Endothelial cell of hepatic sinusoid (primary cell): ENCODE results near the gene CDHR1.

Experiments
- in situ Hi-C: cut with HindIII; loops from 2 replicates; pipeline ENCODE4 v1.10.0; 2017; ENCODE audit warnings: low sequenced_read_pairs

The CDHR1 gene

DNA sequence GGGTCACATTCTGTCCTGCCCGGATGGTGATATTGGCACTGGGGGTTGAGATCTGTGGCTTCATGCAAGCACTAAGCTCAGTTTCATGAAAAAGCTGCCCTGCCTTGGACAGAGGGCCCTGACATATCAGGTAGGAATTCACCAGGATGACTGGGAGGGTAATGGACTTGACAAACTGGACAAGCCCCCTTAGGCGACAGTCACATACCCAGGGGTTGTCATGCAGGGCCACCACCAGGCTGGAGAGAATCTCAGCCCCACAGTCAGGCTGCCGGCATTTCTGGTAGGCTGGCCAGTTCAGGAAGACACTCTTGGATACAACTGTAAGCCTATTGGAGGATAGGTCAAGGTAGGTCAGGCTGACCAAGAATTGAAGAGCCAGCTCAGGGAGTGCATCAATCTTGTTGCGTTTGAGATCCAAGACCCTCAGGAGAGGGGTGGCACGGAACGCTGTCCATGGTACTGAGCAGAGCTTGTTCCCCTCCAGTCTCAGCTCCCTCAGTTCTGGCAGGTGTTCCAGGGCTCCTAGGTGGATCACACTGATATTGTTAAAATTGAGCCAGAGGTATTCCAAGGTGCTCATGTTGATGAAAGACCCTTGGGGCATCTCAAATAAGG, 30.2 kb downstream of the CDHR1 start:
- in situ Hi-C loops = no loop called here

DNA sequence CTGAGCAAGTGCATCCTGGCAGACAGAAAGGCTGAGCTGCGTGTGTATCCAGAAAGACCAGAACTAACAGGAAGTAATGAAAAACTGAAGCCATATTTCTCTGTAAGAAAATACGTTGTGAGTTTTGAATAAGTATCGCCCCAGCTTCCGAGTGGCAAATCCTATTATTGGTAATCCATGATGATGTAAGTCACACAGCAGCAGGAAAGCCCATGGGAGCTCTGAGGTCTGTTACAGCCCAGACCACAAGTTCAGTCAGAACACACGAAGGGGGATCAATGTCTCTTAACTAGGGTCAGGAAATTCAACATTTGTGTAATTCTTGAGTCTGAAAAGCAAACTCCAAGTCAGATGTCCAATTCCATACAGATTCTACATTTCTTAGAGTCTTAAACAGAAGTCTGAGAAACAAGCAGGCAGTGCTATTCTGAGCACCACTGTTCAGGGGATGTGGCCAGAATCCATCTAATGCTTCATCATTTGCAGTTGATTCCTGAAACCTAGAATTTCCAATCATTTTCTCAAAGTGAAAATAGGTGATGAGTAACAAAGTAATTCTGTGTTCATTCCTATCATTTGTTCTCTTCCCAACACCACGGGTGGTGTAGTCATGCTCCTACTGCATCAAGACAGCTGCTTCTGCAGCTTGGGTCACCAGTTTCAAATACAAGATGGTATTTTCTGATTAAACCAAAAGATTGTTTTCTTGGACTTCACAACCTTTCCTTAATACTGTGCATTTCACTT, 31.3 kb downstream of the CDHR1 start, which contains the start of gene LRIT2:
Gene LRIT2 (minus strand): TSS at position 118 of the 747 bp plus-strand sequence. CDS start 24 bp downstream, at position 94.
- in situ Hi-C loops = no loop called here

DNA sequence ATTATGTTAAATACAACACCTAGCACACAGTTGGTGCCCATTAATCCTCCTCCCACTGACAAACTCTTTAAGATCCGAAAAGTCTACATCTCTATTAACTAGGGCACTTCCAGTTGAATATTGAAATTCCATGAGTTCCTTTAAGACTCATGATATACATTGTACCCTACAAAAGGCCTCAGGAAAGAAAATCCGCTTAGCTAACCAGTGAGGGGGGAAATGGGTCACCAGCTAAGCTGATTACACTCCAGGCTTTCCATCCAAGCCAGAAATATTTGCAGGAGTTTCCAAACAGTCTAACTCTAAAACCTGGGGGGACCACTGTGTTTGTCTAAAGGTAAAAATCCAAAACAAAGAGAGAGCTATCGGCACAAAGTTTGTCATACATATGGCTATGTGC, 32.3 kb downstream of the CDHR1 start:
- in situ Hi-C loops = no loop called here

DNA sequence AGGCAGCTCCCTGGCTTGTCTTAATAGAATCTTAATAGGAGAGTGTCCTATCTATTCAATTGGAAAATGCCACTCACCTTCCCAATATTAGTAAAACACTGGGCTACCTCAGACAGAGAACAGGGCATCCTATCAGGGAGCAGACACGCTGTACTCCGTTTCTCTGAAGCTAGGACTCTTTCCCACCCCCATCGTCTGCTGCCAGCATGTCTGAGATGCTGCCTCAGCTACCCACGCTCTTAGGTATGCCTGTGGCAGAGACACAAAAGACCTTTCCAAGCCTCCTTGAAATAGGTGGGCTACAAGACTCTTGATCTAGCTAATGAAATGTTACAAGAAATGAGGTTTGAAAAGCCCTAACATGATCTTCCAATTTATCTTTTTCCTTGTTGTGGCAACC, 33.5 kb downstream of the CDHR1 start:
- in situ Hi-C loops = no loop called here

DNA sequence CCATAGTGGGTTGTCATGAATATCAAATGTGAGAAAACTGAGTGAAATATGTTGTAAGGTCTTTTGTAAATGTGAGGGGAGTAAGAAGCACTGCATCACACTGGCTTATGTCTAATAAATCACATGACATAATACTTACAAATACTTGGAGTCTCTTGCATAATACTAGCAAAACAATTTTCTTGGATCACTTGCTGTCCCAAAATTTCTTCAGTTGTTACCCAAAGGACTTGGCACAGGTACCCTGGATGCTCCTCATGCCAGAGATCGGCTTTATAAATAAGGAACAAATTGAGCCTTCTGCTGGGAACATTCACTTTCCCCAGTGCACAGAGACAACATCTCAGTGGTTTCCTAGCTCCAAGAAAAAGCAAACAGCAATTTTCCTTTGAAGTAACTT, 36.0 kb downstream of the CDHR1 start:
- in situ Hi-C loops = no loop called here

DNA sequence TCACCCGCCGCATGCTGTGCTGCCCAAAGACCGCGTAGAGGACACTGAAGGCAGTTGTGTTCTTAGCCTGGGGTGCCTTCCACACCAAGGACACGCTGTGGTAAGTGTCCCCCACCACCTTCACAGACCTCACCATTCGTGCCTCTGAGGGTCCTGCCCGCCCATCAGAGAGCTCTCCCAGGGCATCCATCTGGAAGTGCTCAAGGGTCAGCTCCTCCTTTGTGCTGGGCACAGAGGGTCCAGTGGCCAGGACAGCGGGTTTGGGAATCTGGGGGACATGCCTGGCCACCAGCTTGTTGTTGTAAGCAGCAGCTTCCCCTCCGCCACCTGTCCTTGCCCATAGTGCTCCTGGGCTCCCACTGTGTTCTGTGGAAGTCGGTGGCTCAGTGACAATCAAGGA, 38.0 kb downstream of the CDHR1 start:
- in situ Hi-C loops = no loop called here

DNA sequence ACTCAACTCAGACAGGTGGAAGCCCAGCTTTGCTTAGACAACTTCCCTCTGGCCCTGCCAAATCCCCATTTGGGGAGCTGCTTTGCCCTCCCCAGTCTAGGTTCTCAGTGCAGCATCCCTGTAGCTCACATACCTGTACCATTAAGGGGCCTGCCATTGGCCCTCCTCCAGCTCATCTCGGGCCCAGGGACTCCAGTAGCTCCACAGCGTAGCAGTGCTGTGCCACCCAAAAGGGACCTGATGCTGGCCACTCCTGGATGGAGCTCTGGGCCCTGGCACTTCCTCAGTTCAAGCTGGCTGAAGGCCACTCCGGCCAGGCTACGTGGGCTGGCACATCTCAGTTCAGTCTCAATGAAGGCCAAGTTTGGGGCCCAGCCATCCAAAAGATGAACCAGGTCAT, 39.6 kb downstream of the CDHR1 start:
- in situ Hi-C loops = no loop called here

DNA sequence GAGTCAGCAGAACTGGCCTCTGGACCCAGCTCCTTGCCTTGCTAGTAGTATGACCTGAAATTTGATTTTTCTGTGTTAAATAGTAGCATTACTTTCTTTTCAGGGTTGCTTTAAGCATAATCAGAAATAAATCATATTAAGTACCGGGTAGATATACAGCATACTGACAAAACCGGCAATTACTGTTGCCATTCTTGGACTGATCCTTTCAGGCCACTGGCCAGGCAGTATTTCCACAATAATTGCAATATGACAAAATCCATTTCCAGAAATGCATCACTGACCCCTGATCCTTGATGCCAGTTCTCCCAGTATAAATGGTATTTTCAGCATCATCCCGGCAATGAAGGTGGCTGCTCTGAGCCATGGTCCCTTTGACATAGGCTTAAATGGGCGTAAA, 40.1 kb downstream of the CDHR1 start:
- in situ Hi-C loops = no loop called here

DNA sequence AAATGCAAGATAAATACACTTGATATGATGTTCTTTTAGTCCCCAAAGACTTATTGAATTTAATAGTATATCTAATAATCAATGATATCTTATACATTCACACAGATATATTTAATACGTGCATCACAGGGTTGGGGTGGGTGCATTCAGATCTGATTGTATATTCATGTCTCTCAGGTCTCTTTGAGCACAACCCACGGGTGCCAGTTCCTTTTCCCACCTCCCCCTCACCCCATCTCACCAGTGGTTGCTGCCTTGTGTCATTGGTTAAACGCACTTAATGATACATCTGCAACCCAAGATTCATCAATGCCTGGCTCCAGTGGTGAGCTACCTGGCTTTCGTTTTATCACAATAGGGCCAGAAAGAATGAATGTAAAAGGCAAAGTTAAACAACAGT, 40.8 kb downstream of the CDHR1 start:
- in situ Hi-C loops = no loop called here

DNA sequence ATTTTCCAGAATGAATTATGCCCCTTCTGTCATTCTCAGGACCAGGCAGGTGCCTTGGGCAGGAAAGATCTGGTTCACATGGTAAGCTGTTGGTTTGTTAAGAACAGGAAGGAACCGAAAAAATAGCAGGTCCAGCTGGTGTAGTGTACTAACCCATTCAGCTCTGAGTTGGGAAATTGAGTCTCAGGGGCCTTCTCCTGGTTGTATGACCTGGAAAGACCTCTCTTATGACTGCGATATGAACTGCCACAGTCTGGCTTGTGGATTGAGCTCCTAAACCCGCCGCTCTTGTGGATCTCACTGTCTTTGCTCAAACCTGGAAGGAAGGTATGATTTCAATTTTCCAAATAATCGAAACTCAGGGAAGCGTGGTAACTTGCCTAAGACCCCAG, 42.5 kb downstream of the CDHR1 start:
- in situ Hi-C loops = no loop called here

DNA sequence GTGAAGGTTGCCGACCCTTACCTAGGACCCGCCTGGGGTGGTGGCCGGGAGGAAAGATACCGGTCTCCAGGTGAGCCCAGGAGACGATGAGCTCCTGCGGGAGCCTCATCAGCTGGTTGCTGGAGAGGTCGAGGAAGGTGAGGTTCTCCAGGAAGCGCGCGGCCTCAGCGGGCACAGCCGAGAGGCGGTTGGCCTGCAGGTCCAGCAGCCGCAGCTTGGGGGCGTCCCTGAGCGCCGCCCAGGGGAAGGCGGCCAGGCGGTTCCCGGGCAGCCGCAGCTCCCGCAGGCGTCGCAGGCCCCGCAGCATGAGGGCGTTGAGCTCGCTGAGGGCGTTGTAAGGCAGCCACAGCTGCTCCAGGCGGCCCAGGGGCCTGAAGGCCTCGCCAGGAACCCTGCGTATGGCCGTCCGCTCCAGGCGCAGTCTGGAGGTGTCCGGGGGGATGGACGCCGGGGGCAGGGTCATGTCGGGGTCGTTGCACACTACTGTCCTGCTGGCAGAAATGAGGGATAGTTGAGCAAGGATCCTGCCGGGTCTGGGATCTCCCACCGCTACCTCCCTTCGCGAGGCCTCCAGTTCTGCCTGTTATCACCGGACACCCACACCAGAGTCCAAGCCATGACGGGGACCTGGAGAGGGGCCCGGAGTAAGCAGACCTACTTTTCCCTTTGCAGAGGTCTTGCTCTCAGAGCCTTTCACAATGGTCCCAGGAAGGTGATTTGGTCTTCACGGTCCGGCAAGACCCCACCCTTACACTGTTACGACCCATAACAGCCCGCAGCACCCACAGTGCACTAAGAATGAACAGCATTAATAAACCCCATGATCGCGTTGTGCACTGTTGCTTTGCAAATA, 43.1 kb downstream of the CDHR1 start:
- in situ Hi-C loops = no loop called here

DNA sequence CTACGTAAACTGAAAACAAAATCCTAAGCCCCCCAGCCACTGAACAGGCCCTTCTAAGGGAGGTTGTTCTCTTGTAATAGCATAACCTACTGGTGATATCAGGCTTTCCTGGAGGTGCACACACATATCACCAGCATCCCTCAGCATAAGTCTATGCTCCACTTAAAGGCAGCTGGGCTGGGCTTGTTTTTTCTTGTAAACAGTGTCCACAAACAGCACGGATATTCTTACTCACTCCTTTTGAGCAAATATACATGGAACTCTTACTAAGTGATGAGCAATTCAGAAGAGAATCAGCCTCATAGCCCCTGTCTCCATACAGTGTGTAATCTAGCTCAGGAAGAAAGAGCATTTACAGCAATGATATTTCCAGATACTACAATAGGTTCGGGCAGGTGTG, 44.6 kb downstream of the CDHR1 start:
- in situ Hi-C loops = no loop called here

DNA sequence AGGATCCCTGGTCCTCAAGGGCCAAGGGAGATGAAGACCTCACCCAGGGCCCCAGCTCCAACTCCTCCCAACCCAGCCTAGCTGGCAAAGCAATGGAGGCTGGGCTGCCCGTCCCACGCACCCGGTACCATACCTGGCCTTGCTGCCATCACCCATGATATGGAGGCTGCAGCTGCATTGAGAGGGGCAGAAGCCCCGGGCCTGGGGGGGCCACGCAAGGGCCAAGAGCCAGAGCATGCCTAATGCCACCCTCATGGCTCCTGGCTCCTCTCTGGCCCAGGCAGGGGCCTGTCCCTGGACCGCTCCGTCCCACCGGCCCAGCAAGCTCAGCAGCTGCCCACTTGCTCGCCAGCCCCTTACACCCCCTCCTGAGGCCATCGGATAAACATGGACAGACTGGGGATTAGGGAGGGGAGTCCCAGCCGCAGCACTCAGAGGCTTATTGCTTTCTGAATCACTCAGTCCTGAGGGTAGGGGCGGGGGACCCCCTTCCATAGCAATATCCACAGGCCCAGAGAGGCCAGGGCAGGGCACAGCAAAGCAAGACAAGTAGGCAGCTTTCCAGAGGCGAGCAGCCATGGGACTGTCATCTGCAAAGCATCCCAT, 47.0 kb downstream of the CDHR1 start, which contains the start of gene LRIT1:
Gene LRIT1 (minus strand): TSS at position 362 of the 606 bp plus-strand sequence. CDS start 107 bp downstream, at position 255.
- in situ Hi-C loops = no loop called here

DNA sequence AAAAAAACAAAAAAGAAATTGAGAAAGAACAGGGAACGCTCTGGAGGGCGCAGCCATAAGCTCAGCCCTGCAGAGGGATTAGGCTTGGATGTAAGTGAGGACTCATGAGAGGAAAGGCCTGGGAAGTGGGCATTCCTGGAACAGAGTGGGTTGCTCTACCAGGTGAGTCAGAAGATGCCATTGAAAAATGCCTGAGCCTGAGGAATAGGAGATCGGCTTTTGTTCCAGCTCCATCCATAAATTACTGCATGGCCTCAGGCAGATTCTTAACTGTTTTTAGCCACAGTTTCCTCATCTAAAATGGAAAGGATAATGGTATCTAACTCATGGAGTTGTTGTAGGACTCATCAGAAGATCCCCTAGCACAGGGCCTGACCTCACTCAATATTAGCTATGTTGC, 49.4 kb downstream of the CDHR1 start:
- in situ Hi-C loops = no loop called here

DNA sequence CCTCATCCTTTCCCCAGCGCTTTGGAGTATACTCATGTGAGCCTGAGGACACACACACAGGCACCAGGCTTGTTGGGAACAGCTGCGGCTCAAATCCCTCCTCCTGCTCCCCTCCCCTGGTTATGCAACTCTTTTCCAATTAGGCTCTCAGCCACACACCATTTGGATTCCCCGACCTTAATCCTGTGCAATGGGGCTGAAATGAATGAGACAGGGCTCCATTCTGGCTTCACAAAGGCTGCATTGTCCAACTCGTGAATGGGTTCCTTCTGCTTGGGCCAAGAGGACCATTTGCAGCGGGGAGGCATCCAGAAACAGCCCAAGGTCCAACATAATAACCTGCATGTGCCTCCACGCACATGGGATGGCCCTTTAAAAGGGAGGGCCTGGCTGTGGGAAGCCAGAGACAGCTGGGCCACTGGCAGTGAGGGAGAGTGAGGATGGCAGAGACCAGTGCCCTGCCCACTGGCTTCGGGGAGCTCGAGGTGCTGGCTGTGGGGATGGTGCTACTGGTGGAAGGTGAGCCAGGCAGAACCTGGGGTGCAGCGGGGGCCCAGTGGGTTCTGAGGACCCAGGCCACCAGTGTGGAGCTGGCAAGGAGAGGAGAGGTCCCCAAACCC, 50.4 kb downstream of the CDHR1 start, which contains the start of gene RGR:
Gene RGR (plus strand): TSS at position 403 of the 620 bp plus-strand sequence. CDS start 38 bp downstream, at position 441.
- in situ Hi-C loops = no loop called here

DNA sequence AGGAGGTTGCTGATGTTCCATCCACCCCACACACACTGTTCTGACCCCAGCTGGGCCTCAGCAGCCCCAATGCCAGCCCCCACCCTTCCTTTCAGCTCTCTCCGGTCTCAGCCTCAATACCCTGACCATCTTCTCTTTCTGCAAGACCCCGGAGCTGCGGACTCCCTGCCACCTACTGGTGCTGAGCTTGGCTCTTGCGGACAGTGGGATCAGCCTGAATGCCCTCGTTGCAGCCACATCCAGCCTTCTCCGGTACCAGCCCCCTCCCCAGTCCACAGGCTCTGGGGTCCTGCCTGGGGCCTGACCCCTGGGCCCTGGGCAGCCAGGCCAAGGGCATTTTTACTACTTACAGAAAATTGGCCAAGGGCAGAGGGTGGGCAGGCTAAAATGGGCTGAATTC, 53.2 kb downstream of the CDHR1 start:
- in situ Hi-C loops = no loop called here

DNA sequence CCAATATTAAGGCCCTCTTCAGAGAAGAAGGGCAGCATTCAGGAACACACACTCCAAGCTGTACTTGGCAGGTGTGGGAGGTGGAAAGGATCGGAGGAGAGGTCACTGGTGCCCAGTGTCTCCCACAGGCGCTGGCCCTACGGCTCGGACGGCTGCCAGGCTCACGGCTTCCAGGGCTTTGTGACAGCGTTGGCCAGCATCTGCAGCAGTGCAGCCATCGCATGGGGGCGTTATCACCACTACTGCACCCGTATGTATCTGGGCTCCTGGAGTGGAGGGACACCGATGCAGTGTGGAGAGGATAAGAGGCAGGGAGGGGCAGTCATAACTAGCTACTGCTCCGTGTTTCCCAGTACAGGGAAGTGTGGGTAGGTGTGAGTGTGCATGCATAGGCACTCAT, 54.5 kb downstream of the CDHR1 start:
- in situ Hi-C loops = no loop called here

DNA sequence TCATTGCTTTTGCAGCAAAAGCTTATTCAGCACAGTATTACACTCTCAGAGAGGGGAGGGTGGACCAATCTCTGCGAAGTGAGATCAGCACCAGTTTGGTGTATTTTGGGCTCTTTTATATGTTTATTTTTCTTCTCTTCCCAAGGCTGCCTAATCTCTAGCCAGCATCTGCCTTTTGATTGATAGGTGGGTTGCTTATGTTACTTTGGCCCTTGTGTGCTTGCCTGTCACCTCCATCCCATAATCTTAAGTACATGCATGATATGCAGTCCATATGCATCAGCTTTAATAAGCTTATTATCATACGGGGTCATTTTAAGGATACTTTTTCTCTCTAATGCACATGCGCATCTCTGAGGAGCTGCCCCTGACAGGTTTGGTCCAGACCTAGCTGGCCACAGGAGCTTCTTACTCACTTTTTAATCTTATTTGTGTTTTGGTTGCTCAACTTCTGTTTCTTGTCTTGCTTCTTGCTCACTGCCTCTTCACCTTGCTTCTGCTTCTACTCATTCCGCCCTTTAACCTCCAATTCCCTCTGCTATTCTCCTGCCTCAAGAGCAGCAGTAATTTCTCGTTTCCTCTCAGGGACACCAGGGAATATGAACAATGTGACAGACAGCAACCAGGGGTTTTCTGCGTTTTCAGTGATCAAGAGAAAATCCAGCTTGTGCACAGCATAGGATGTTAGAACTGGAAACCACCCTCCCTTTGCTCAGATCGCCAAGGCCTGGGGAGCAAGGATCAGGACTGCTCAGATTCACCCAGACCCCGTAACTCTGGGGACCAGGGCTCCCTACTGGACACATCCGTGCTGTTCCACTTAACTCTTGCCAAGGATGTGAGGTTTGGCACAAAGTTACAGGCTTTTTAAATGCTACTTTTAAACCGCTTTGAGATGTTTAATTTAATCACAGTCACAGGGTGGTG, 60.5 kb downstream of the CDHR1 start:
- in situ Hi-C loops = no loop called here

DNA sequence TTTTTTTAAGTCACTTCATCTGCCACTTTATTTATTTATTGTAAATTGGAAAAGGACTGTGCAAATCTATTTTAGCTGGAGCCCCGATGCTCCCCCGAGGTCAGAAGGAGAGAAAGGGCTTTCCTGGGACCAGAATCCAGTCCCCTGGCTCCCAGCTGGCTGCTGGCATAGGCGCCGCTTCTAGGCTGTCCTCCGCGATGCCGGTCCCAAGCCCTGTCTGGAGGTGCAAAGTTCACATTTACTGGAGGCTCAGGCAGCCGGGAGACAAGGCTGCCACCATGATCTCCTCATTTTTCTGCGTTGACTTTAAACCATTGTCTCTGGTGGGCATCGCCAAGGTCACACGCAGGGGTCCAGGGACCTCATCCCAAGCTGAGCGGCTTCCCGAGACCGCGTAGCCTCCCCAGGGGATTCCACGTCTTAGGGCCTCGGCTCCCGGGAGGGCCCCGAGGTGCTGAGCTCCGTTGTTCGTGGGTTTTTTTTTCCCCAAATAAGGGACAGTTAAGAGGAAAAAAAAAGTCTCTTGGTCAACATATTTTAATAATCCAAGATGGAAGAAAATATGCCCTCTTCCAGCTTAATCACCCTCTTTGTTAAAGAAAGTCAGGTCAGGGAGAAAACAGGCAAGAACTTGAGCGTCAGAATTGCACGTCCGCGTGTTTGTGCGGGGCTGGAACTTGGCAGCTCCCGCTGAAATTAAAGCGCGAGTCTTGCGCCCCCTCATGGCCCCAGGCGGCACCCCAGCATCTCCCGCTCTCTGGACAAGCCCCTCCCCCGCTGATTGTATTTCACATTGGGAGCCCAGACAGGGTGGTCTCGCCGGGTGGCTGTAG, 62.4 kb downstream of the CDHR1 start:
- in situ Hi-C loops = no loop called here
